Esophagus mucosa (tissue), 1 donor: Measurements from ENCODE around the gene BCR. TPM values are rescaled to one million over a fixed set of nuclear protein-coding genes. Genes with fewer than 3 reads are reported as not detected.

Source experiments
- ATAC-seq: fragments of 200-7000 bp; cut with Tn5 transposase; one replicate; pipeline ENCODE4 v1.9.1; 2020
- total RNA-seq: library from RNA; stranded (reverse); gene quantifications from one replicate; pipeline ENCODE4 v1.2.4, GENCODE V29; 2023
- donor health status: DM: yes; HTN: yes; CAD: no.

The BCR gene
- total RNA-seq, 1 donor from 2014 or later, result 39.7 TPM

- no peak for ATAC-seq
Measured at GRCh38 chr22:23202812-23203451, 22.6 kb downstream of the BCR start.

GRCh38 chr22:23203452-23204124 is 23.3 kb downstream of the BCR start:
- ATAC-seq, result no peak

- ATAC-seq, result no peak
Measured at GRCh38 chr22:23204125-23204488, 23.8 kb downstream of the BCR start.

- ATAC-seq, result peak; percentile 36
Measured at GRCh38 chr22:23204541-23205157, 24.3 kb downstream of the BCR start.

GRCh38 chr22:23205339-23206049 is 25.2 kb downstream of the BCR start:
- ATAC-seq, result peak; percentile 85

GRCh38 chr22:23206915-23207314 is 26.6 kb downstream of the BCR start:
- no peak for ATAC-seq

- ATAC-seq, result peak; percentile 8
Measured at GRCh38 chr22:23207729-23208393, 27.6 kb downstream of the BCR start.

- ATAC-seq, result no peak
Measured at GRCh38 chr22:23210428-23211170, 30.3 kb downstream of the BCR start.

- ATAC-seq, result no peak
Measured at GRCh38 chr22:23211622-23212021, 31.3 kb downstream of the BCR start.

- no peak for ATAC-seq
Measured at GRCh38 chr22:23212061-23213021, 32.0 kb downstream of the BCR start.

GRCh38 chr22:23213022-23213555 is 32.8 kb downstream of the BCR start:
- peak; percentile 22 for ATAC-seq

- ATAC-seq, result no peak
Measured at GRCh38 chr22:23213581-23214334, 33.4 kb downstream of the BCR start.

- no peak for ATAC-seq
Measured at GRCh38 chr22:23214398-23214797, 34.1 kb downstream of the BCR start.

GRCh38 chr22:23215294-23216241 is 35.3 kb downstream of the BCR start:
- no peak for ATAC-seq

GRCh38 chr22:23216461-23217170 is 36.3 kb downstream of the BCR start:
- no peak for ATAC-seq

GRCh38 chr22:23217171-23218052 is 37.1 kb downstream of the BCR start:
- no peak for ATAC-seq
